Fibroblast of peridontal ligament (primary cell): ENCODE results near the gene EIPR1.

Source experiments
- DNase-seq: peaks from one replicate; pipeline ENCODE4 v3.0.0-alpha.2; 2010; ENCODE audit errors: extremely low read depth

EIPR1 gene

GRCh38 chr2:3246928-3247714 lies 130.5 kb downstream of the EIPR1 start:
- no peak for DNase-seq

- DNase-seq = no peak
These were observed 131.2 kb downstream of the EIPR1 start for GRCh38 chr2:3246406-3246805.

GRCh38 chr2:3244486-3244885 lies 133.1 kb downstream of the EIPR1 start:
- DNase-seq = no peak

- DNase-seq = no peak
These were observed 133.8 kb downstream of the EIPR1 start for GRCh38 chr2:3243804-3244203.

GRCh38 chr2:3242747-3243369 lies 134.8 kb downstream of the EIPR1 start:
- peak; percentile 15 for DNase-seq

- DNase-seq = no peak
These were observed 135.5 kb downstream of the EIPR1 start for GRCh38 chr2:3241971-3242746.

GRCh38 chr2:3238951-3239841 lies 138.4 kb downstream of the EIPR1 start:
- no peak for DNase-seq

GRCh38 chr2:3236300-3237045 lies 141.1 kb downstream of the EIPR1 start:
- no peak for DNase-seq

GRCh38 chr2:3233877-3234276 lies 143.7 kb downstream of the EIPR1 start:
- no peak for DNase-seq

- DNase-seq = no peak
These were observed 148.4 kb downstream of the EIPR1 start for GRCh38 chr2:3229221-3229620.

- no peak for DNase-seq
These were observed 152.9 kb downstream of the EIPR1 start for GRCh38 chr2:3224681-3225080.

- no peak for DNase-seq
These were observed 154.3 kb downstream of the EIPR1 start for GRCh38 chr2:3223080-3223923.

- DNase-seq = no peak
These were observed 155.0 kb downstream of the EIPR1 start for GRCh38 chr2:3222636-3223035.

- no peak for DNase-seq
These were observed 158.1 kb downstream of the EIPR1 start for GRCh38 chr2:3219536-3219935.

GRCh38 chr2:3217646-3218045 lies 160.0 kb downstream of the EIPR1 start:
- DNase-seq = no peak

- no peak for DNase-seq
These were observed 160.7 kb downstream of the EIPR1 start for GRCh38 chr2:3216841-3217495.

- DNase-seq = no peak
These were observed 162.7 kb downstream of the EIPR1 start for GRCh38 chr2:3214806-3215404.

GRCh38 chr2:3214065-3214464 lies 163.6 kb downstream of the EIPR1 start:
- DNase-seq = no peak

- no peak for DNase-seq
These were observed 164.6 kb downstream of the EIPR1 start for GRCh38 chr2:3212984-3213383.
